ENCODE data around the gene RAPGEF1. TPM values are rescaled to one million over a fixed set of nuclear protein-coding genes. Genes with fewer than 3 reads are reported as not detected.

The RAPGEF1 gene
- total RNA-seq, 1 experiment from 2014 or later: 55.6 TPM

GRCh38 chr9:131530920-131531832 lies 208.7 kb downstream of the RAPGEF1 start, which contains the start of gene UCK1:
TSS of gene UCK1 (minus strand) at chr9:131531263. CDS start at chr9:131531174, 89 bp downstream.
- Histone ChIP-seq H3K4me1 (ENCODE audit: insufficient read depth, low read length) (no peaks in the 10 kb centered on the region; the same call in 1 of the 2 replicates), H2AFZ (ENCODE audit: low read length) (no peak within 1 kb of the TSS), H4K8ac (replicated peaks; ENCODE audit: insufficient read length, low read depth, low read length) (no peak within 1 kb of the TSS), H3K4me2 (ENCODE audit: insufficient read depth, insufficient read length, low read length) (peak within 1 kb of the TSS; percentile 82), H3K9ac (ENCODE audit: extremely low read depth, insufficient read length, low read length) (peak within 1 kb of the TSS; percentile 80), H3K9me3 (ENCODE audit: control insufficient read depth, low read depth, low read length) (no peaks in the 10 kb centered on the region), H3K79me1 (ENCODE audit: insufficient read depth, low read depth, low read length, poor library complexity, severe bottlenecking) (no peaks in the 10 kb centered on the region), H3K27ac (ENCODE audit: insufficient read length, low read depth, low read length) (no peak within 1 kb of the TSS), H3K23ac (ENCODE audit: insufficient read length, low read depth, low read length) (no peak within 1 kb of the TSS), H2AK5ac (ENCODE audit: insufficient read length, low read length) (no peak within 1 kb of the TSS), H4K5ac (ENCODE audit: insufficient read length, low read depth, low read length) (no peak within 1 kb of the TSS), H3K79me2 (ENCODE audit: insufficient read depth, low read length) (no peaks in the 10 kb centered on the region; the same call in 1 of the 2 replicates), H3K27me3 (ENCODE audit: insufficient read depth, low read length) (no peaks in the 10 kb centered on the region), H2BK5ac (ENCODE audit: insufficient read length, low read length) (no peak within 1 kb of the TSS), H3K56ac (ENCODE audit: insufficient read length, low read depth, low read length) (no peak within 1 kb of the TSS), H2BK15ac (ENCODE audit: low read depth, low read length) (no peak within 1 kb of the TSS), H3K4ac (ENCODE audit: low read depth, low read length) (no peak within 1 kb of the TSS), H2BK120ac (ENCODE audit: low read depth, low read length, poor library complexity, severe bottlenecking) (no peak within 1 kb of the TSS), H4K20me1 (ENCODE audit: control insufficient read depth, insufficient read depth, insufficient read length) (no peaks in the 10 kb centered on the region), H2BK12ac (ENCODE audit: insufficient read length, low read depth, low read length) (no peak within 1 kb of the TSS), H3K14ac (ENCODE audit: insufficient read depth, low read length) (peak within 1 kb of the TSS; percentile 52; the same call in 1 of the 2 replicates), H4K91ac (ENCODE audit: insufficient read length, low read depth, low read length) (no peak within 1 kb of the TSS), H3K18ac (ENCODE audit: insufficient read length, low read depth, low read length) (no peak within 1 kb of the TSS), H3T11ph (ENCODE audit: low read length) (no peak within 1 kb of the TSS), H2BK20ac (ENCODE audit: low read depth, low read length, poor library complexity, severe bottlenecking) (no peak within 1 kb of the TSS), H3K23me2 (ENCODE audit: insufficient read length, low read depth, low read length, poor library complexity, severe bottlenecking) (peaks cover 6% of the 10 kb centered on the region)
- Mint-ChIP-seq H3K27me3 (ENCODE audit: low read depth) (no peaks in the 10 kb centered on the region; the same call in 1 of the 2 replicates), H3K36me3 (ENCODE audit: insufficient read depth in 1 of 3, low read depth in 3 of 3) (peaks cover 19 to 37% (median 32%) of the 10 kb centered on the region in 3 experiments), H3K4me1 (peaks cover 0 to 12% of the 10 kb centered on the region in 2 experiments; a peak in 2 of 4 replicates), H3K4me3 (peak within 1 kb of the TSS; percentile 87 to 89), H3K9me3 (no peaks in the 10 kb centered on the region; a peak in 1 of 5 replicates), H3K27ac (peak within 1 kb of the TSS in 1 of 3 experiments; percentile 81; a peak in 2 of 7 replicates)
- WGBS (ENCODE audit: extremely low coverage, insufficient read length, low lambda C conversion rate): no CpG with 5 or more reads among the region's 103 CpGs
- TF ChIP-seq CTCF (conservative IDR thresholded peaks at IDR 0.05): no peak
- DNase-seq: peak; percentile 90

Data from H9 (cell line).